Dedifferentiated amniotic fluid mesenchymal stem cell (primary cell): ENCODE measurements around the gene CELA1.
"Not testable (repeated sequence)": the region's sequence is repeated elsewhere in the genome, so short reads cannot be mapped to it uniquely, and the experiment has no call there.

Source experiments
- DNase-seq: peaks from one replicate; pipeline ENCODE4 v3.0.0-alpha.2; 2016; ENCODE audit errors: extremely low spot score

The CELA1 gene

DNA sequence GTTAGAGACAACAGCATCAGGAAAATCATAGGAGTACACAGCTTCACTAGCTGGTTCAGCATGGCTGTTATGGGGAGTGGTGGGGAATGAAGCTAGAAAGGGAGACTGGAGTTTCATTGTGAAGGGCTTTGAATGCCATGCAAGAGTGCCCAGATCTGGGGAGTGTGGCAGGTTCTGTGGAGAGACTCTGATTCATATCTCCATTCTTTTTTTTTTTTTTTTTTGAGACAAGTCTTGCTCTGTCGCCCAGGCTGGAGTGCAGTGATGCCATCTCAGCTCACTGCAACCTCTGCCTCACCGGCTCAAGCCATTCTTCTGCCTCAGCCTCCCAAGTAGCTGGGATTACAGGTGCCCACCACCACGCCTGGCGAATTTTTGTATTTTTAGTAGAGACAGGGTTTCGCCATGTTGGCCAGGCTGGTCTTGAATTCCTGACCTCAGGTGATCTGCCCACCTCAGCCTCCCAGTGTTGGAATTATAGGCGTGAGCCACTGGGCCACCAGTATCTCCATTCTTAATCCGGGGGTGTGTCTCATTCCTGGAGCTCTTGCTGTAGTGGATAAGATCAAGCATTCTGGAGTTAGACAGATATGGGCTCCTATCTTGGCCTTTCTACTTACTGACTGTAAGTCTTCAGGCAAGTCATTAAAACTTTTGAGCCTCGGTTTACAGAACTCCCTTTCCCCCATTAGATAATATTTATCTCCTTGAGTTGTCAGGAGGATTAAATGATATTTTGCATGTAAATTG lies 28.2 kb downstream of the CELA1 start:
- not testable (repeated sequence) for DNase-seq

DNA sequence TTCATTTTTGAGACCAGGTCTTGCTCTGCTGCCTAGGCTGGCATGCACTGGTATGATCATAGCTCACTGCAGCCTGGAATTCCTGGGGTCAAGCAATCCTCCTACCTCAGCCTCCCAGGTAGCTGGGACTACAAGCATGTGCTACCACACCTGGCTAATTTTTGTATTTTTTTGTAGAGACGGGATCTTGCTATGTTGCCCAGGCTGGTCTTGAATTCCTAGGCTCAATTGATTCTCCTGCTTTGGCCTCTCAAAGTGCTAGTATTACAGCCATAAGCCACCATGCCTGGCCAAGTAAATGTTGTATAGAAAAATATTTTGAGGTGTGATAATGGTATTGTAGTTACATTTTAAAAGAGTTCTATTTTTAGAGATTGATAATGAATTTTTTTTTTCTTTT lies 35.1 kb downstream of the CELA1 start:
- no peak for DNase-seq

DNA sequence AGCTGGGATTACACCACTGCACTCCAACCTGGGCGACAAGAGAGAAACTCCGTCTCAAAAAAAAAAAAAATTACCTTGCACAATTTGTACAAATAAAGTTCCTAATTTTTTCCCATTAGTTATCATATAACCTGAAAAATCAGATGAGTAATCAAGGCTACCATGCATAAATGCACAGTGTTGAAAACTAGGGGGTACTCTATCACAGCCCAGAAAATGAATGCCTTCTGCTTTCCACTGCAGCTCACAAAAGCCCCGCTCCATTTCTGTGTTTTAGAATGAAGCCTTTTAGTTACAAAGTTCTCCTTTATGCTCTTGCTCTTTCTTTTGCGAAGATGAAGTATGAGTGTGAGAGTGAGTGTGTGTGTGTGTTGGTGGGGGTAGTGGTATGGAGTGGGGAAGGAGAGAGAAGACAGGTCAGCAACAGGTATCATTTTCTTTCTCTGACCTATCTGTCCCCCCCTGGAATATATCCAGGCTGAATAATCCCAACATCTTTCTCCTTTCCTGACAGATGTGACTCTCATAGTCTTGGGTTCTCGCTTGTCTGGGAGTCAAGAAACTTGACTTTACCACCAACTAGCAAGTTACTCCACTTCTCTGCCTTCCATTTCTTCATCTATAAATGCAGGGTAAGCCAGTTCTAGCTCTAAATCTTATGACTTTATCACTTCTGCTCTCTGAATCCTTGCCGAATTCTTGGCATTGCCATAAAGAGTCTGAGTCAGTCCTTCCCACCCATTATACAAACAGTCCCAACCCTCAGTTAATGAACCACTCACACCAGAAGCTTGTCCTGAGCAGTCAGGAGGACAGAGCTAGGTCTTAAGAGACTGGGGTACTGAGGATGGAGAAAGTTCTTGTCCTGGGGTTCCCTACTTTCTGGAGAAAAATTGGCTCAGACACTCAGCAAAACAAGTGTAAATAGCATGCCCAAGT lies 38.6 kb downstream of the CELA1 start:
- peak; percentile 72 for DNase-seq

DNA sequence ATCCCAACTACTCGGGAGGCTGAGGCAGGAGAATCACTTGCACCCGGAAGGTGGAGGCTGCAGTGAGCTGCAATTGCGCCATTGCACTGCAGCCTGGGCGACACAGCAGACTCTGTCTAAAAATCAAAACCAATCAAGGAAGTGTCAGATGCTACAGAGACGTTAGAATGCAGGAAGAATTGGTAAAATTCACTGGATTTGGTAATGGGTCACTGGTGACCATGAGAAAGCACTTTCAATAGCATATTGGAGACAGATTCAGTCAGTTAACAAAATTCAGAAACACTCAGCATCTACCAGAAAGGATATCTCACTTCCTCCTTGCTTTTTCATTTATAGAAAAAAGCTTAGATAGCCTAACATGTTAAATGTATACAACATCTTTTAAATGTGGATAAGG lies 40.0 kb downstream of the CELA1 start:
- DNase-seq, result no peak

DNA sequence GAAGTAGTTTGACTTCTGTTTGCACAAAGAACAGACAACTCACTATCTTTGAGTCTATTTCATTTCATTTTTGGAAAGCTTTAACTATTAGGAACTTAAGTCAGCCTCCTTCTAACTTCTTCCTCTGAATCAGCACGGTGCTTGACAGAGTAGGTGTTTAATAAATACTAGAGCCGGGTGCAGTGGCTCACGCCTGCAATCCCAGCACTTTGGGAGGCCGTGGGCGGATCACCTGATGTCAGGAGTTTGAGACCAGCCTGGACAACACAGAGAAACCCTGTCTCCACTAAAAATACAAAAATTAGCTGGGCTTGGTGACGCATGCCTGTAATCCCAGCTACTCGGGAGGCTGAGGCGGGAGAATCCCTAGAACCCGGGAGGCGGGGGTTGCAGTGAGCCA lies 45.7 kb downstream of the CELA1 start:
- DNase-seq, result not testable (repeated sequence)

DNA sequence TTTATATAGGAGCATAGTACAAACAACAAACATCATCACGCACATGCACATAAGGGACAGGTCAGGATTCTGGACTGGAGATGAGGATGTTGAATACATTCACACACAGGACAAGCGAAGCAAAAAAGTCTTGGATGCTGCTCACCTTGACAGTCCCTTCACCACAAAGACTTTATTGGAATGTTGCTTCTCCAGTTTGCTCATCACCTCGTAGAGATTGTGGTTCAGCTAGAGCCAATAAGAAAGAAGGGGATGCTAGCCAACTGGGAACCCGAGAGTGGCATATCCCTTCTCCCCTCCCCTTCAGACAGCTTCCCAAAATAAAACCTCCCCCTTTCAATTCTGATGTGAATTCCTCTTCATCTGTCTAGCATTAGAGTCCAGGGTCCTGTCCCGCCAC lies 50.8 kb downstream of the CELA1 start:
- no peak for DNase-seq

DNA sequence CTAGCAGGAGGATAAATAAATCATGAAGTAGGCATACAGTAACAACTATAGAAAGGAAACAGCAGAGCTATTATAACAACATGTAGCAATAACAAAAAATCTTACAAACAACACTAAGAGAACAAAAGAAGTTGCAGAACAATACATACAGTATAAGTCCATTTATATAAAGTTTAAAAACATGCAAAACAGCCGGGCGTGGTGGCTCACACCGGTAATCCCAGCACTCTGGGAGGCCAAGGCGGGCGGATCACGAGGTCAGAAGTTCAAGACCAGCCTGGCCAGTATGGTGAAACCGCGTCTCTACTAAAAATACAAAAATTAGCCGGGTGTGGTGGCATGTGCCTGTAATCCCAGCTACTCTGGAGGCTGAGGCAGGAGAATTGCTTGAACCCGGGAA lies 52.4 kb downstream of the CELA1 start:
- not testable (repeated sequence) for DNase-seq

DNA sequence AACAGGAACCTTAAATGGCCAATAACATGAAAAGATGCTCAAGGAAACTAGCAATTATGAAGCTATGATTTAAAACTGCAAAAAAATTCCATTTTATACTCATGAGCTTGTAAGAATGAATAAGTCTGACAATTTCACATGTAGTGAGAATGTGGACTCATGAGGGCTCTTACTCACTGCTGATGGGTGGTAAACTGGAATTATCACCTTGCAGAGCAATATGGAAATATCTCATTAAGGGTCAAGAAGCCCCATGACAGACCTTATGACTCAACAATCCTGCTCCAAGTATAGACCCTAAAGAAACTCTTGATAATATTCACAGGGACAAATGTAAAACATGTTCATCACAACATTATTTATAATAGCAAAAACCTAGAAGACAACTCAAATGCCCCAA lies 52.8 kb downstream of the CELA1 start:
- no peak for DNase-seq

DNA sequence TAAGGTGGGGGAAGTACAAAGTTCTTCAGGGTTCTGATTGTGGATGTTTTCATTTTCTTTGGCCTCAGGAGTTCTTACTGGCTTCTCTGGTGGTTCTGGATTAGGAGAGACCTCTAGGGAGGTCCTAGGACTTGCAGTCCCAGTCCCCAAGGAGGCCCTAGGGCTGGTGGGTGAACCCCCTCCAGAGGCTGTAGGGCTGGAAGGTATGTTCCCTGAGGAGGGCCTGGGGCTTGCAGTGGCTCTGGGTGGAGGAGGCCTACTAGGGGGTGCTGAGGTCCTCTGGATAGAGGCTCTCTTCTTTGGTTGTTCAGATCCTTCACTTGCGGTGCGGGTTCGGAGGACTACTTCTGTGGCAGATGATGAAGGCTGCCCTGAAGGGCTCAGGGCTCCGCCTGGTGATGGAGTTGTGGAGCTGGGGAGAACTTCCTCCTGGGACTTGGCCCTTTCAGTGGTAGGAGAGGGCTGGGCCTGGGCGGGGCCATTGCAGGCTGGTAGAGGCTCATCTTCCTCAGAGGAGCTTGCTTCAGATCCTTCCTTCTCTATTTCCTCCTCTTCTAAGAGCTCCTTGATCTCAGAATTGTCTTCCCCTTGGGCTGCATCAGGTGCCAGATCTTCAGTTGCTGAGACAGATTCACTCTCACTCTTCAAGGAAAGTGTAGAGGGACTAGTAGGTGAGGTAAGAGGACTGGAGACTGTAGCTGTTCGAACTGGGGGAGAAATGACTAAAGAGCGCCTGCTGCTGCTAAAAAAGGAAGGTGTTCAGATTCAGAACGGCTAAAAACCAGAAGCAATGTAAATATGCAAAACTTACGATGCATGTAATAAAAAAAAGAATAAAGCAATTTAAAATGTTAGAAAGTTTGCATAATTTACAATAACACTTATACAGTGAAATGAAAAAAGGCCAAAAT lies 54.6 kb downstream of the CELA1 start:
- DNase-seq, result not testable (repeated sequence)

DNA sequence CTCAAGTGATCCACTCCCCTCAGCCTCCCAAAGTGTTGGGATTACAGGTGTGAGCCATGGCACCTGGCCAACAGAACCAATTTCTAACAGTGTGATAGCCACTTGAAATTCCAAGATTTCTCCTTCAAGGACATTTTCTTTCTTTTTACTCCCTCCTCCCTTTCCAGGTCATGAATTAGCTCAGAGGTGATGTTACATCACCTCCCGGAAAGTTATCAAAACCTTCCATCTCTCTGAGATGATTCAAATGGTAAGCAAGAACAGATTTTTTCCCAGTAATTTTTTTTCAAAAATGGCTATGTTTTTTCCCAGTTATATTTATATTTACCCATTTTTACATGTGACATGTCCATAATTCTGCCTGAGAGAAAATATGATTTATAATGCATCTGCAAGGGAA lies 60.6 kb downstream of the CELA1 start:
- DNase-seq, result no peak

DNA sequence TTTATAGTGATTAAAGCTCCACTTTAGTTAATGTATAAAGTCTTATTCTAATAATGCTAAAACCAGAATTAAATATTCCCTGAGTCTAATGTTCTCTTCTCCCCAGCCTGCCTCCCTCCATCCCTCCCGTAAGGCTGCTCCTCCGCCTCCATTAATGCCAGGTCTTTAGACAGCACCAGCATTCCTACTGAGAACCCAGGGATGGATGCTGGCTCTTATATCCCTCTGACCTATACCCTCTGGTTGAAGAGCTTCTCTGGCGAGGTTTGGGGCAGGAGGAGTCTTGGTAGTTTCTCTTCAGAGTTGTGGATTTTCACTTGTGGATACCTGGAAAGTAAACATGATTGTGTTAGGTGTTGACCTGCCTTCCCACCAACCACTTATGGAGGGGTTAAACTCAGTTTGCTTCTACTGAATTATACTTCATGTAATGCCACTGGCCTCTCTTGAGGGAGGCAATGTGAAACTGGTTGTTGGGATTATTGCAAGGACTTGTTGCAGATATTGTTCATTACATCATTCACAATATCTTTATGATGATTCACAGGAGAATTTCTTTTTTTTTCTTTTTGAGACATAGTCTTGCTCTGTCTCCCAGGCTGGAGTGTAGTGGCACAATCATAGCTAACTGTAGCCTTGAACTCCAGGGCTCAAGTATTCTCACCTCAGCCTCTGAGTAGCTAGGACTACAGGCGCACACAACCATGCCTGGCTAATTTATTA lies 65.1 kb downstream of the CELA1 start:
- peak; percentile 77 for DNase-seq
